ENCODE data around the gene TMEM82. TPM values are rescaled to one million over a fixed set of nuclear protein-coding genes. Genes with fewer than 3 reads are reported as not detected.

The TMEM82 gene
- total and polyA plus RNA-seq, 4 donors, result not detected

DNA sequence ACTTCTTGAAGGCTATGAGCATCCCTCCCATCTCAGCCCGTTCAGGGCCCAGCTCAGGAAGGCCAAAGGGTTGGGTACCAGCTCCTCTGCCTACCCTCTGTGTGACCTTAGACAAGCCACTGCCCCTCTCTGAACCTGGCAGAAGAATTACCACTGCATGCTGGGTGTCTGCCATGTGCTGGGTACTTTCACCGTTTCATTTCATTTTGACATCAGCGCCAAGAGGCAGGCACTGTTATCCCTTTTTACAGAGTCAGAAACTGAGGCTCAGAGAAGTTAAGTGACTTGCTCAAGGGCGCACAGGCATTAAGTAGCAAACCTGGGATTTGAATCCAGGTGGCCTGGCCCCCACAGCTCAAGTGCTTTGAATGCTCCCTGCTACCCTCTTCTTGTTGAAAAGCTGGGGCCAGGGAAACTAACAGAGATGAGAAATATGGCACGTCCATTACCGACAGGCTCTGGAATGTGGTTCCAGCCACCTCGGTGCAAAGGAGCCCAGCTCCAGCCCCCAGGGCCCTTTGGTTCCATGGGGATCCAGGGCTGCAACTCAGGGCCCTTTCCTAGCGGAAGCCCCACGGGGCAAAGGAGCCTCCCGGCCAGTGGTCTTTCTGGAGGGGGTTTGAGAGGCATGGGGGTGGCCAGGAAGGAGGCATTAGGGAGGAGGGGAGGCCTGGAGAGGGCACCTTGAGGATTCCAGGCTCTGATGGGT is 6.5 kb downstream of the TMEM82 start:
- WGBS, 2 donors, result 81 to 86% methylated on average over 10 of the region's 10 CpGs
- DNase-seq, result no peak
- H3K27ac ChIP-seq (ENCODE audit: low read depth in 1 of 2, low read length in 1 of 2), result peak overlapping the region in 1 of 2 donors; percentile 43

DNA sequence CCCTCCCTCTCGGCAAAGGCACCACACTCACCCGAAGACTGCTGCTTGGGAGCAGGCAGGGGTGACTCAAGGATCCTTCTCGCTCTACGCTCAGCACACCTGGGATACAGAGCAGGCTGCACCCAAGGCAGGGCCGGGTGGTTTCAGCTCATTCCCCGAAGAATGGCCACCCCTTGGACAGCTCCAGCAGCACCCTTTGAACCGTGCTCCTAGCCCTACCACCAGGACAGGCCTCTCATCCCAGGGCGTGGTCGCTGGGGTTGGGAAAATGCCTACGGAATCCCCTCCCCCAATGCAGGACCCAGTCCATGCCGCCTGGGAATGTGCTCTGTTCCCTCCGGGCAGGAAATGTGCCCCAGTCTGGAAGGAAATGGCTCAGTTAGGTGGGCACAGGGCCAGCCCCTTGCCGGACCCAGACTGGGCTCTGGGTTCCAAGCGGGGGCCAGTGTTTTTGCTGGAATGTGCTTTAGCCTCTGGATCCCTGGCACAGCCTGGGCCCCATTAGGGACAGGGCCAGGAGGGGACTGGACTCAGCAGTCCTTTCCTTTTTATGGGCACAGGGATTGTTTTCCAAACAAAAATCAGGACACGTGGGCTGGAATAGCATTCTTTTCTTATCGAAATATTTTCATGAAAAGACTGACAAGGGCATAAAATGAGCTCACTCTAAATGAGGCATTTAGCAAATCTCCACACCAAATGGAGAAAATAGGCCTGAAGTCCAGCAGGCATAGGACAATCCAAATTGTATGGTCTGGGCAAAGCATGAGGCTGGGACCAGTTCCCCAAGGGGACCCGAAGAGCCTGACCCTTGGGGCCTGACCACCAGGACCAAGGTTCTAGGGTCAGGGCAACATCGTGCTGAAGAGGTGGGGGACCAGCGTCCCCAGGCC is 7.3 kb downstream of the TMEM82 start:
- Histone ChIP-seq H3K4me3 (no peak overlapping the region), H3K4me1 (ENCODE audit: control insufficient read depth in 5 of 5, insufficient read depth in 5 of 5, low read length in 5 of 5) (peaks cover 0 to 25% (median 17%) of the 10 kb centered on the region in 5 donors), H3K27me3 (ENCODE audit: control insufficient read depth in 3 of 3, insufficient read depth in 3 of 3, low read length in 2 of 3) (no peaks in the 10 kb centered on the region), H3K9me3 (ENCODE audit: control insufficient read depth in 4 of 4, insufficient read depth in 3 of 4, low read length in 3 of 4) (no peaks in the 10 kb centered on the region), H3K9ac (ENCODE audit: insufficient read depth in 1 of 2, low read length in 2 of 2) (no peak overlapping the region), H3K36me3 (ENCODE audit: control insufficient read depth in 4 of 4, insufficient read depth in 4 of 4, low read length in 4 of 4) (no peaks in the 10 kb centered on the region), H3K27ac (ENCODE audit: low read depth in 1 of 2, low read length in 1 of 2) (peak overlapping the region in 1 of 2 donors; percentile 84)
- DNase-seq (peak; percentile 41 to 61 (median 58)), ATAC-seq (ENCODE audit: insufficient read depth, low FRiP score) (no peak)
- WGBS, 2 donors, result 55 to 72% methylated on average over 19 of the region's 19 CpGs
- TF ChIP-seq, protein P1, sequence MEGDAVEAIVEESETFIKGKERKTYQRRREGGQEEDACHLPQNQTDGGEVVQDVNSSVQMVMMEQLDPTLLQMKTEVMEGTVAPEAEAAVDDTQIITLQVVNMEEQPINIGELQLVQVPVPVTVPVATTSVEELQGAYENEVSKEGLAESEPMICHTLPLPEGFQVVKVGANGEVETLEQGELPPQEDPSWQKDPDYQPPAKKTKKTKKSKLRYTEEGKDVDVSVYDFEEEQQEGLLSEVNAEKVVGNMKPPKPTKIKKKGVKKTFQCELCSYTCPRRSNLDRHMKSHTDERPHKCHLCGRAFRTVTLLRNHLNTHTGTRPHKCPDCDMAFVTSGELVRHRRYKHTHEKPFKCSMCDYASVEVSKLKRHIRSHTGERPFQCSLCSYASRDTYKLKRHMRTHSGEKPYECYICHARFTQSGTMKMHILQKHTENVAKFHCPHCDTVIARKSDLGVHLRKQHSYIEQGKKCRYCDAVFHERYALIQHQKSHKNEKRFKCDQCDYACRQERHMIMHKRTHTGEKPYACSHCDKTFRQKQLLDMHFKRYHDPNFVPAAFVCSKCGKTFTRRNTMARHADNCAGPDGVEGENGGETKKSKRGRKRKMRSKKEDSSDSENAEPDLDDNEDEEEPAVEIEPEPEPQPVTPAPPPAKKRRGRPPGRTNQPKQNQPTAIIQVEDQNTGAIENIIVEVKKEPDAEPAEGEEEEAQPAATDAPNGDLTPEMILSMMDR (IDR thresholded peaks at IDR 0.05; ENCODE audit: control extremely low read depth, extremely low read depth), result no peak

More for the DNA sequence above, 6.5 kb downstream of the TMEM82 start:
- Histone ChIP-seq H3K27me3 (ENCODE audit: control insufficient read depth in 3 of 3, insufficient read depth in 3 of 3, low read length in 2 of 3) (no peaks in the 10 kb centered on the region), H3K9me3 (ENCODE audit: control insufficient read depth in 4 of 4, insufficient read depth in 3 of 4, low read length in 3 of 4) (no peaks in the 10 kb centered on the region), H3K9ac (ENCODE audit: insufficient read depth in 1 of 2, low read length in 2 of 2) (no peak overlapping the region), H3K4me3 (no peak overlapping the region), H3K36me3 (ENCODE audit: control insufficient read depth in 4 of 4, insufficient read depth in 4 of 4, low read length in 4 of 4) (no peaks in the 10 kb centered on the region), H3K4me1 (ENCODE audit: control insufficient read depth in 5 of 5, insufficient read depth in 5 of 5, low read length in 5 of 5) (peaks cover 0 to 25% (median 17%) of the 10 kb centered on the region in 5 donors)
- TF ChIP-seq, protein P1 (IDR thresholded peaks at IDR 0.05; ENCODE audit: control extremely low read depth, extremely low read depth), result no peak
- ATAC-seq (ENCODE audit: insufficient read depth, low FRiP score), result no peak

DNA sequence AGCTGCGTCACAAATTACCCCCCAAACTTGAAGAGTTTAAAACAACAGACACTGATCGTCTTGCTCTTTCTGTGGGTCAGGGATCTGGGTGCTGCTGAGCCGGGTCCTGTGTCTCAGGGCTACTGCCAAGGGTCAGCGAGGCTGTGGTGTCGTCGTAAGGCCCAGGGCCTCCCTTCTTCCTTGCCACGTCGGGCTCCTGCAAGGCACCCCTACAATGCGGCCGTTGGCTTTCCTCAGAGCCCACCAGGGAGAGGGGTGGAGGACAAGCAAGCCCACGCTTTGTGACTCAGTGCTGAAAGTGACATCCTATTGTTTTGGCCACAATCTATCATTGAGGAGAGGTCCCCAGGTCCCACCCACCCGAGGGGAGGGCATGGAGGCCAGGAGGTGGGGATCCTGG is 8.6 kb downstream of the TMEM82 start:
- no peak overlapping the region for H3K9ac ChIP-seq (ENCODE audit: insufficient read depth in 1 of 2, low read length in 2 of 2)
- no peaks in the 10 kb centered on the region for H3K27me3 ChIP-seq (ENCODE audit: control insufficient read depth in 3 of 3, insufficient read depth in 3 of 3, low read length in 2 of 3)
- H3K27ac ChIP-seq (ENCODE audit: low read depth in 1 of 2, low read length in 1 of 2), result no peak overlapping the region
- H3K36me3 ChIP-seq (ENCODE audit: control insufficient read depth in 4 of 4, insufficient read depth in 4 of 4, low read length in 4 of 4), result no peaks in the 10 kb centered on the region
- no peaks in the 10 kb centered on the region for H3K9me3 ChIP-seq (ENCODE audit: control insufficient read depth in 4 of 4, insufficient read depth in 3 of 4, low read length in 3 of 4)
- 88 to 94% methylated on average over 12 of the region's 12 CpGs for WGBS, 2 donors
- TF ChIP-seq, protein P1 (IDR thresholded peaks at IDR 0.05; ENCODE audit: control extremely low read depth, extremely low read depth), result no peak
- DNase-seq (no peak), ATAC-seq (ENCODE audit: insufficient read depth, low FRiP score) (no peak)
- H3K4me3 ChIP-seq, result no peak overlapping the region
- peaks cover 0 to 25% (median 19%) of the 10 kb centered on the region in 5 donors for H3K4me1 ChIP-seq (ENCODE audit: control insufficient read depth in 5 of 5, insufficient read depth in 5 of 5, low read length in 5 of 5)
